Muscle layer of duodenum (tissue), 2 donors: Measurements from ENCODE around the gene GNG10.

ENCODE experiments used
- H3K27ac ChIP-seq: one replicate; pipeline ENCODE4 v1.7.0; 2013; ENCODE audit warnings: mild to moderate bottlenecking, low read length
- H3K27me3 ChIP-seq: one replicate; pipeline ENCODE4 v1.7.0; 2013; ENCODE audit warnings: low read depth, mild to moderate bottlenecking, control low read depth, low read length
- H3K36me3 ChIP-seq, 2 donors: one replicate each; pipeline ENCODE4 v1.7.0; 2013; ENCODE audit warnings: low read length in 2 of 2, control low read depth in 1 of 2, mild to moderate bottlenecking in 1 of 2; ENCODE audit not compliant: insufficient read depth in 2 of 2, control insufficient read depth in 1 of 2
- H3K4me1 ChIP-seq, 2 donors: one replicate each; pipeline ENCODE4 v1.7.0; 2013; ENCODE audit warnings: low read length in 2 of 2, mild to moderate bottlenecking in 2 of 2, control low read depth in 1 of 2, moderate library complexity in 1 of 2; ENCODE audit not compliant: insufficient read depth in 2 of 2, control insufficient read depth in 1 of 2
- H3K4me3 ChIP-seq, 2 donors: one replicate each; pipeline ENCODE4 v1.7.0; 2013; ENCODE audit warnings: low read length in 2 of 2, low read depth in 1 of 2, mild to moderate bottlenecking in 1 of 2
- H3K9me3 ChIP-seq, 2 donors: one replicate each; pipeline ENCODE4 v1.7.0; 2013; ENCODE audit warnings: low read length in 2 of 2, control low read depth in 1 of 2, mild to moderate bottlenecking in 1 of 2; ENCODE audit not compliant: control insufficient read depth in 1 of 2
- donor health status: healthy.

GNG10 gene

GRCh38 chr9:111679199-111679598 lies 17.8 kb downstream of the GNG10 start:
- H3K27me3 ChIP-seq: no peaks in the 10 kb centered on the region
- H3K9me3 ChIP-seq: no peaks in the 10 kb centered on the region
- H3K4me1 ChIP-seq: no peaks in the 10 kb centered on the region
- H3K27ac ChIP-seq: no peak overlapping the region
- peaks cover 0 to 19% of the 10 kb centered on the region in 2 donors for H3K36me3 ChIP-seq
- no peak overlapping the region for H3K4me3 ChIP-seq

- H3K27ac ChIP-seq: no peak overlapping the region
- H3K4me3 ChIP-seq: no peak overlapping the region
- H3K27me3 ChIP-seq: no peaks in the 10 kb centered on the region
- no peaks in the 10 kb centered on the region for H3K4me1 ChIP-seq
- peaks cover 0 to 6% of the 10 kb centered on the region in 2 donors for H3K36me3 ChIP-seq
- no peaks in the 10 kb centered on the region for H3K9me3 ChIP-seq
These were observed 22.0 kb downstream of the GNG10 start for GRCh38 chr9:111683392-111683791.

GRCh38 chr9:111691672-111692329 lies 30.4 kb downstream of the GNG10 start:
- H3K4me3 ChIP-seq: no peak overlapping the region

GRCh38 chr9:111696796-111697195 lies 35.4 kb downstream of the GNG10 start:
- Histone ChIP-seq H3K4me3 (no peak overlapping the region), H3K27ac (no peak overlapping the region), H3K9me3 (no peaks in the 10 kb centered on the region), H3K27me3 (no peaks in the 10 kb centered on the region), H3K36me3 (no peaks in the 10 kb centered on the region), H3K4me1 (no peaks in the 10 kb centered on the region)

More at GRCh38 chr9:111691672-111692329, 30.4 kb downstream of the GNG10 start:
- no peaks in the 10 kb centered on the region for H3K4me1 ChIP-seq
- H3K9me3 ChIP-seq: no peaks in the 10 kb centered on the region
- no peaks in the 10 kb centered on the region for H3K36me3 ChIP-seq
- H3K27ac ChIP-seq: no peak overlapping the region
- no peaks in the 10 kb centered on the region for H3K27me3 ChIP-seq

- no peaks in the 10 kb centered on the region for H3K9me3 ChIP-seq
- no peak overlapping the region for H3K27ac ChIP-seq
- no peaks in the 10 kb centered on the region for H3K27me3 ChIP-seq
- no peaks in the 10 kb centered on the region for H3K36me3 ChIP-seq
- no peak overlapping the region for H3K4me3 ChIP-seq
- no peaks in the 10 kb centered on the region for H3K4me1 ChIP-seq
These were observed 39.4 kb downstream of the GNG10 start for GRCh38 chr9:111700776-111701175.

- Histone ChIP-seq H3K4me1 (no peaks in the 10 kb centered on the region), H3K4me3 (no peak overlapping the region), H3K27ac (no peak overlapping the region), H3K27me3 (no peaks in the 10 kb centered on the region), H3K9me3 (no peaks in the 10 kb centered on the region), H3K36me3 (no peaks in the 10 kb centered on the region)
These were observed 43.1 kb downstream of the GNG10 start for GRCh38 chr9:111704503-111704902.

GRCh38 chr9:111711548-111711947 lies 50.1 kb downstream of the GNG10 start:
- H3K4me3 ChIP-seq: no peak overlapping the region
- H3K27me3 ChIP-seq: no peaks in the 10 kb centered on the region
- no peaks in the 10 kb centered on the region for H3K9me3 ChIP-seq
- H3K27ac ChIP-seq: no peak overlapping the region
- H3K36me3 ChIP-seq: no peaks in the 10 kb centered on the region
- no peaks in the 10 kb centered on the region for H3K4me1 ChIP-seq

- H3K27ac ChIP-seq: no peak overlapping the region
- H3K27me3 ChIP-seq: no peaks in the 10 kb centered on the region
- no peaks in the 10 kb centered on the region for H3K9me3 ChIP-seq
- no peak overlapping the region for H3K4me3 ChIP-seq
- no peaks in the 10 kb centered on the region for H3K4me1 ChIP-seq
- no peaks in the 10 kb centered on the region for H3K36me3 ChIP-seq
These were observed 51.0 kb downstream of the GNG10 start for GRCh38 chr9:111712369-111712768.

- Histone ChIP-seq H3K27ac (no peak overlapping the region), H3K4me1 (no peaks in the 10 kb centered on the region), H3K9me3 (no peaks in the 10 kb centered on the region), H3K27me3 (no peaks in the 10 kb centered on the region), H3K36me3 (no peaks in the 10 kb centered on the region), H3K4me3 (no peak overlapping the region)
These were observed 54.1 kb downstream of the GNG10 start for GRCh38 chr9:111715471-111715870.

GRCh38 chr9:111719541-111719940 lies 58.1 kb downstream of the GNG10 start:
- Histone ChIP-seq H3K36me3 (no peaks in the 10 kb centered on the region), H3K4me1 (no peaks in the 10 kb centered on the region), H3K9me3 (no peaks in the 10 kb centered on the region), H3K27me3 (no peaks in the 10 kb centered on the region), H3K27ac (no peak overlapping the region), H3K4me3 (no peak overlapping the region)
